ENCODE results near the gene MAP2K6. TPM values are rescaled to one million over a fixed set of nuclear protein-coding genes. Genes with fewer than 3 reads are reported as not detected.

The MAP2K6 gene
- total and polyA plus RNA-seq, 10 of the 15 experiments (the other 5 are each of a cell fraction or from before 2014, with no cell fraction given): 15.6 to 70.3 (median 22.9) TPM

DNA sequence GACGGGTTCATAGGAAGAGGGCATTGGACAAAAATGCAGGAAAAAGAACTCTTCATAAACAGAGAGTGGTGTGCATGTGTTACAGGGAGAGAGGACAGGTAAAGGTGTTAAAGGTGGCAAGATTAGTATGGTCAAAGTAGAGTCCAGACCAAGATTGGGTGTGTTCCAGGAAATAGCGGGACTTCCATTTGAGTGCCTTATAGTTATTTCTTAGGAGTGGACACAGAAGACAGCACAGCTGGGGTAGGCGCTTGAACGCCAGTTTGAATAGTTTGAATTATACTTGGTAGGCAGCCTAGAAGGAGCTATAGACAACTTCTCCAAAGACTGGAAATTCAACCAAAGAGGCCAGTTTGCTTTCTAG is 63.4 kb downstream of the MAP2K6 start:
- no peak for ATAC-seq
- BruUV-seq (replicated peaks): no TSS peak
- Histone ChIP-seq H3K9ac (ENCODE audit: control insufficient read depth, insufficient read depth, low read length) (no peak overlapping the region), H3K4me1 (ENCODE audit: control insufficient read depth, insufficient read depth, low read length) (no peaks in the 10 kb centered on the region), H3K27me3 (replicated peaks in 1 of 2; ENCODE audit: control insufficient read depth in 2 of 2, insufficient read depth in 2 of 2, low read length in 1 of 2) (no peaks in the 10 kb centered on the region), H3K79me2 (ENCODE audit: control insufficient read depth, insufficient read depth, low read length) (no peaks in the 10 kb centered on the region), H3K36me3 (ENCODE audit: control insufficient read depth in 2 of 2, insufficient read depth in 2 of 2, low read length in 1 of 2) (no peaks in the 10 kb centered on the region; a peak in 1 of 4 replicates), H2AFZ (ENCODE audit: control insufficient read depth, low read depth, low read length) (no peak overlapping the region), H3K27ac (ENCODE audit: control insufficient read depth, insufficient read depth) (no peak overlapping the region), H3K9me3 (replicated peaks; ENCODE audit: control insufficient read depth, insufficient read depth, low read length) (no peaks in the 10 kb centered on the region), H3K4me2 (ENCODE audit: control insufficient read depth, insufficient read depth) (no peak overlapping the region), H4K20me1 (ENCODE audit: control insufficient read depth, insufficient read depth) (no peaks in the 10 kb centered on the region), H3K4me3 (no peak overlapping the region)
- intact Hi-C loops (cut with micrococcal nuclease; ENCODE audit: unreplicated experiment): no loop called here
- DNase-seq (ENCODE audit: low read depth, low spot score): no peak
- RAD21 ChIA-PET (ENCODE audit: unreplicated experiment): interaction anchor here (1.1 kb wide), 1 partner anchor 23 kb away, joined by 3 read pairs; no protein-coding TSS in a partner anchor
- in situ Hi-C loops (cut with MboI): no loop called here
- WGBS (ENCODE audit: insufficient coverage, insufficient replicate concordance, low lambda C conversion rate, missing lambda C conversion rate): 92% methylated on average over 4 of the region's 4 CpGs
- TF ChIP-seq SMC3 (IDR thresholded peaks at IDR 0.05; ENCODE audit: borderline replicate concordance, low read length): no peak
- no peak for TF ChIP-seq EZH2 (IDR thresholded peaks at IDR 0.05; ENCODE audit: borderline replicate concordance, control insufficient read depth, low read depth, low read length)
- TF ChIP-seq, protein P1, sequence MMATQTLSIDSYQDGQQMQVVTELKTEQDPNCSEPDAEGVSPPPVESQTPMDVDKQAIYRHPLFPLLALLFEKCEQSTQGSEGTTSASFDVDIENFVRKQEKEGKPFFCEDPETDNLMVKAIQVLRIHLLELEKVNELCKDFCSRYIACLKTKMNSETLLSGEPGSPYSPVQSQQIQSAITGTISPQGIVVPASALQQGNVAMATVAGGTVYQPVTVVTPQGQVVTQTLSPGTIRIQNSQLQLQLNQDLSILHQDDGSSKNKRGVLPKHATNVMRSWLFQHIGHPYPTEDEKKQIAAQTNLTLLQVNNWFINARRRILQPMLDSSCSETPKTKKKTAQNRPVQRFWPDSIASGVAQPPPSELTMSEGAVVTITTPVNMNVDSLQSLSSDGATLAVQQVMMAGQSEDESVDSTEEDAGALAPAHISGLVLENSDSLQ (IDR thresholded peaks at IDR 0.05): no peak
- TF ChIP-seq TBL1XR1 (IDR thresholded peaks at IDR 0.05; ENCODE audit: low read depth, low read length): no peak
- TF ChIP-seq, protein P2, sequence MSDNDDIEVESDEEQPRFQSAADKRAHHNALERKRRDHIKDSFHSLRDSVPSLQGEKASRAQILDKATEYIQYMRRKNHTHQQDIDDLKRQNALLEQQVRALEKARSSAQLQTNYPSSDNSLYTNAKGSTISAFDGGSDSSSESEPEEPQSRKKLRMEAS (IDR thresholded peaks at IDR 0.05; ENCODE audit: low read depth, low read length): no peak
- SMC1A ChIA-PET (ENCODE audit: uncharacterized antibody, unreplicated experiment): no interaction called here
- POLR2A ChIA-PET: no interaction called here
- CTCF ChIA-PET: interaction anchor here (2.6 kb wide), 1 partner anchor 47 kb away, joined by 9 read pairs; no protein-coding TSS in a partner anchor
- no peak for FAIRE-seq

DNA sequence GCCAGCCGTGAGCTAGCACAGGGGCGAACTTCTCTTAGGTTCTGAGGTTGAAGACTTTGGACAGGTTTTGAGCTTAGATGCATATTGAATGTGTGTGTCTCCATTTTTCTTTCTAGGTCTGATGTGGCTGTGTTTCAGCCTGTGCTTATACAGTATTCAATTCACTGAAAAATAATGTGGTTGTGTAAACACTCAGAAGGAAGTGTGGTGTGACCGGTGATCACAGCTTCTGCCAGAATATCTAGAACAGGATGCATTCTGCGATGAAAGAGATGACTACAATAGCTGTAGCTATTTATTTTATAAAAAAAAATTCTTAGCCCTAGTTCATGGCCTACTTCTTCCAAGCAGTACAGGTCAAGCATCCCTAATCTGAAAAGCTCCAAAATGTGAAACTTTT is 64.4 kb downstream of the MAP2K6 start:
- no peaks in the 10 kb centered on the region for H3K9me3 ChIP-seq (replicated peaks; ENCODE audit: control insufficient read depth, insufficient read depth, low read length)
- RAD21 ChIA-PET (ENCODE audit: unreplicated experiment): interaction anchor here (1.1 to 1.2 kb wide), 2 partner anchors 22 to 64 kb away, joined by 3 read pairs; no protein-coding TSS in a partner anchor
- CTCF ChIA-PET: interaction anchor here (2.6 kb wide), 1 partner anchor 46 kb away, joined by 9 read pairs; no protein-coding TSS in a partner anchor
- H3K36me3 ChIP-seq (ENCODE audit: control insufficient read depth in 2 of 2, insufficient read depth in 2 of 2, low read length in 1 of 2): no peaks in the 10 kb centered on the region; a peak in 1 of 4 replicates
- ATAC-seq (no peak), FAIRE-seq (no peak), DNase-seq (ENCODE audit: low read depth, low spot score) (no peak)
- POLR2A ChIA-PET: no interaction called here
- H3K4me1 ChIP-seq (ENCODE audit: control insufficient read depth, insufficient read depth, low read length): no peaks in the 10 kb centered on the region
- no peak for TF ChIP-seq ZNF622 (IDR thresholded peaks at IDR 0.05)
- no peak for TF ChIP-seq NFIC (IDR thresholded peaks at IDR 0.05; ENCODE audit: low read depth, low read length)
- TF ChIP-seq SP1 (IDR thresholded peaks at IDR 0.05; ENCODE audit: low read depth, low read length): no peak
- TF ChIP-seq, protein P3, sequence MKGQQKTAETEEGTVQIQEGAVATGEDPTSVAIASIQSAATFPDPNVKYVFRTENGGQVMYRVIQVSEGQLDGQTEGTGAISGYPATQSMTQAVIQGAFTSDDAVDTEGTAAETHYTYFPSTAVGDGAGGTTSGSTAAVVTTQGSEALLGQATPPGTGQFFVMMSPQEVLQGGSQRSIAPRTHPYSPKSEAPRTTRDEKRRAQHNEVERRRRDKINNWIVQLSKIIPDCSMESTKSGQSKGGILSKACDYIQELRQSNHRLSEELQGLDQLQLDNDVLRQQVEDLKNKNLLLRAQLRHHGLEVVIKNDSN (IDR thresholded peaks at IDR 0.05; ENCODE audit: borderline replicate concordance, extremely low read length, insufficient read depth, low read depth, low read length): no peak
- no peak for TF ChIP-seq ZNF217 (IDR thresholded peaks at IDR 0.05)
- TF ChIP-seq SREBF2 (IDR thresholded peaks at IDR 0.05; ENCODE audit: low read length): no peak
- no peak for TF ChIP-seq FOXK2 (IDR thresholded peaks at IDR 0.05)
- H3K4me2 ChIP-seq (ENCODE audit: control insufficient read depth, insufficient read depth): no peak overlapping the region
- H3K4me3 ChIP-seq: no peak overlapping the region
- intact Hi-C loops (cut with micrococcal nuclease; ENCODE audit: unreplicated experiment): no loop called here
- 97% methylated on average over 4 of the region's 4 CpGs for WGBS (ENCODE audit: insufficient coverage, insufficient replicate concordance, low lambda C conversion rate, missing lambda C conversion rate)
- BruUV-seq (replicated peaks): no TSS peak
- SMC1A ChIA-PET (ENCODE audit: uncharacterized antibody, unreplicated experiment): interaction anchor here (1.5 kb wide), 1 partner anchor 44 kb away, joined by 3 read pairs; no protein-coding TSS in a partner anchor
- H4K20me1 ChIP-seq (ENCODE audit: control insufficient read depth, insufficient read depth): no peaks in the 10 kb centered on the region
- H2AFZ ChIP-seq (ENCODE audit: control insufficient read depth, low read depth, low read length): no peak overlapping the region
- no peak overlapping the region for H3K9ac ChIP-seq (ENCODE audit: control insufficient read depth, insufficient read depth, low read length)
- H3K27ac ChIP-seq (ENCODE audit: control insufficient read depth, insufficient read depth): no peak overlapping the region
- H3K27me3 ChIP-seq (replicated peaks in 1 of 2; ENCODE audit: control insufficient read depth in 2 of 2, insufficient read depth in 2 of 2, low read length in 1 of 2): no peaks in the 10 kb centered on the region
- in situ Hi-C loops (cut with MboI): no loop called here
- no peaks in the 10 kb centered on the region for H3K79me2 ChIP-seq (ENCODE audit: control insufficient read depth, insufficient read depth, low read length)
